D721Med (cell line): ENCODE data around the gene FITM1.

Source experiments
- DNase-seq: peaks from one replicate; pipeline ENCODE4 v3.0.0; 2011; ENCODE audit warnings: low spot score; ENCODE audit not compliant: insufficient read length
- FAIRE-seq: peaks from 2 replicates; lab custom pipeline; 2011; peaks lifted over from hg19 to GRCh38; lab: Jason Lieb, UNC
- CTCF ChIP-seq: IDR thresholded peaks from 2 replicates; pipeline ENCODE4 v1.5.1; 2012; ENCODE audit warnings: mild to moderate bottlenecking, control low read depth; ENCODE audit not compliant: insufficient read depth; ENCODE audit errors: missing control alignments

Gene FITM1

GRCh38 chr14:24108336-24108874 is 22.1 kb upstream of the FITM1 start:
- DNase-seq = no peak
- peak; percentile 21 for FAIRE-seq
- TF ChIP-seq CTCF = no peak

GRCh38 chr14:24110060-24110459 is 20.4 kb upstream of the FITM1 start:
- no peak for FAIRE-seq
- no peak for TF ChIP-seq CTCF
- no peak for DNase-seq

- no peak for TF ChIP-seq CTCF
- no peak for FAIRE-seq
- DNase-seq = no peak
Observed at GRCh38 chr14:24110523-24110922, 19.9 kb upstream of the FITM1 start.

- TF ChIP-seq CTCF = no peak
- DNase-seq (no peak), FAIRE-seq (no peak)
Observed at GRCh38 chr14:24113379-24113800, 17.1 kb upstream of the FITM1 start.

- TF ChIP-seq CTCF = no peak
- no peak for FAIRE-seq
- peak; percentile 58 for DNase-seq
Observed at GRCh38 chr14:24113801-24114531, 16.5 kb upstream of the FITM1 start.

GRCh38 chr14:24114532-24115421 is 15.7 kb upstream of the FITM1 start, which contains the start of the genes DCAF11 and NRL:
Gene DCAF11, plus strand, starts transcription at chr14:24114777. Its CDS starts 818 bp downstream, at chr14:24115595.
Gene NRL, minus strand, starts transcription at chr14:24114949. Its CDS starts 32,101 bp downstream, at chr14:24082848.
- TF ChIP-seq CTCF = no peak
- FAIRE-seq = no peak
- peak; percentile 97 for DNase-seq
